Bronchial smooth muscle cell (primary cell): ENCODE data around the gene REL. TPM values are rescaled to one million over a fixed set of nuclear protein-coding genes. Genes with fewer than 3 reads are reported as not detected.

Experiments used
- total RNA-seq: library from RNA; depleted of rRNA; stranded (reverse); fragments of >200 nt; gene quantifications from 2 replicates; pipeline ENCODE4 v1.2.1, GENCODE V29; 2014

The REL gene
- 1.7 and 2.7 TPM in 2 replicates for total RNA-seq

GRCh38 chr2:60881047-60881932 is at the start of gene REL:
REL (plus strand) TSS chr2:60881574; CDS start chr2:60881841, 267 bp downstream.

Other genes starting within 250 kb of the REL start
- gene PAPOLG, start 125.3 kb upstream of the REL start, total RNA-seq: 6.1 and 6.6 TPM in 2 replicates
- gene PEX13, start 136.1 kb downstream of the REL start, total RNA-seq: 13.9 and 20.2 TPM in 2 replicates
- 5.2 and 6.0 TPM in 2 replicates for gene PUS10, start 136.7 kb downstream of the REL start, total RNA-seq
- 11.7 and 17.9 TPM in 2 replicates for gene SANBR, start 184.3 kb downstream of the REL start, total RNA-seq